DND-41 (cell line): ENCODE results near the gene ARIH1.
A peak's percentile ranks its signal among the peaks of the same experiment; 100 is the strongest.

Source experiments
- ATAC-seq: fragments of 200-7000 bp; cut with Tn5 transposase; 3 replicates; pipeline ENCODE4 v1.9.1; 2021; ENCODE audit warnings: low read depth; ENCODE audit not compliant: insufficient read depth
- DNase-seq: peaks from one replicate; pipeline ENCODE4 v3.0.0-alpha.2; 2020
- H2AFZ ChIP-seq: 2 replicates; pipeline ENCODE4 v1.6.0; 2012; ENCODE audit warnings: low read depth, low read length
- H3K27ac ChIP-seq: 2 replicates; pipeline ENCODE4 v1.5.1; 2012; ENCODE audit warnings: low read length, inconsistent platforms
- H3K27me3 ChIP-seq: fragments of 200-600 bp; sonication (generic); 2 replicates; pipeline ENCODE4 v1.6.0; 2012; ENCODE audit warnings: low read length, mild to moderate bottlenecking, inconsistent platforms; ENCODE audit not compliant: insufficient read depth, poor library complexity
- H3K36me3 ChIP-seq: 2 replicates; pipeline ENCODE4 v1.5.1; 2012; ENCODE audit warnings: low read length, inconsistent platforms; ENCODE audit not compliant: insufficient read depth
- H3K4me1 ChIP-seq: 2 replicates; pipeline ENCODE4 v1.5.1; 2012; ENCODE audit warnings: mild to moderate bottlenecking, low read length; ENCODE audit not compliant: insufficient read depth
- H3K4me2 ChIP-seq: 2 replicates; pipeline ENCODE4 v1.6.0; 2012; ENCODE audit warnings: mild to moderate bottlenecking, moderate library complexity, low read length, inconsistent platforms; ENCODE audit not compliant: insufficient read depth
- H3K4me3 ChIP-seq, 2 experiments: fragments of 200-600 bp in 1 of 2; shearing (Covaris generic) in 1 of 2; 2 replicates each; pipeline ENCODE4 v1.5.1; 2012 to 2016; ENCODE audit warnings: inconsistent platforms in 2 of 2, low read length in 2 of 2, mild to moderate bottlenecking in 2 of 2, low read depth in 1 of 2, moderate library complexity in 1 of 2
- H3K79me2 ChIP-seq: 2 replicates; pipeline ENCODE4 v1.6.0; 2012; ENCODE audit warnings: low read length, inconsistent platforms; ENCODE audit not compliant: insufficient read depth
- H3K9ac ChIP-seq: 2 replicates; pipeline ENCODE4 v1.6.0; 2012; ENCODE audit warnings: low read depth, mild to moderate bottlenecking, inconsistent platforms, low read length, moderate library complexity
- H3K9me3 ChIP-seq: 2 replicates; pipeline ENCODE4 v1.5.1; 2012; ENCODE audit warnings: low read length, moderate library complexity, mild to moderate bottlenecking, inconsistent platforms; ENCODE audit not compliant: insufficient read depth, severe bottlenecking
- H4K20me1 ChIP-seq: 2 replicates; pipeline ENCODE4 v1.6.0; 2012; ENCODE audit warnings: low read length; ENCODE audit not compliant: insufficient read depth
- CTCF ChIP-seq: IDR thresholded peaks from 2 replicates; pipeline ENCODE4 v1.5.1; 2012; ENCODE audit warnings: borderline replicate concordance, low read length, moderate library complexity, mild to moderate bottlenecking; ENCODE audit not compliant: poor library complexity, severe bottlenecking; ENCODE audit errors: extremely low read depth
- EZH2 ChIP-seq: IDR thresholded peaks from 3 replicates; pipeline ENCODE4 v1.6.1; 2012; ENCODE audit warnings: borderline replicate concordance, low read depth, mild to moderate bottlenecking, moderate library complexity, low read length, inconsistent platforms; ENCODE audit not compliant: severe bottlenecking

ARIH1 gene

GRCh38 chr15:72535911-72536310, 61.8 kb downstream of the ARIH1 start:
- Histone ChIP-seq H3K4me2 (peak overlapping the region; percentile 48; the same call in 1 of the 2 replicates), H3K9me3 (peaks cover 14% of the 10 kb centered on the region), H3K4me1 (peaks cover 49% of the 10 kb centered on the region), H3K27me3 (no peaks in the 10 kb centered on the region), H3K36me3 (peaks cover 16% of the 10 kb centered on the region; the same call in 1 of the 2 replicates), H3K9ac (peak overlapping the region; percentile 22; the same call in 1 of the 2 replicates), H4K20me1 (peaks cover 28% of the 10 kb centered on the region), H3K4me3 (no peak overlapping the region), H3K27ac (peak overlapping the region; percentile 33), H3K79me2 (peaks cover 81% of the 10 kb centered on the region), H2AFZ (no peak overlapping the region)
- DNase-seq (peak; percentile 11), ATAC-seq (peak; percentile 62)
- TF ChIP-seq EZH2 = no peak
- TF ChIP-seq CTCF = no peak

- peaks cover 16% of the 10 kb centered on the region for H3K9me3 ChIP-seq
- ATAC-seq (peak; percentile 59), DNase-seq (peak; percentile 14)
- peak overlapping the region; percentile 33 for H3K27ac ChIP-seq
- H3K79me2 ChIP-seq = peaks cover 82% of the 10 kb centered on the region
- peaks cover 28% of the 10 kb centered on the region for H4K20me1 ChIP-seq
- peak overlapping the region; percentile 48; the same call in 1 of the 2 replicates for H3K4me2 ChIP-seq
- H3K9ac ChIP-seq = peak overlapping the region; percentile 22; the same call in 1 of the 2 replicates
- H3K4me1 ChIP-seq = peaks cover 49% of the 10 kb centered on the region
- no peak overlapping the region for H3K4me3 ChIP-seq
- TF ChIP-seq CTCF (no peak), EZH2 (no peak)
- peaks cover 17% of the 10 kb centered on the region; the same call in 1 of the 2 replicates for H3K36me3 ChIP-seq
- no peak overlapping the region for H2AFZ ChIP-seq
- H3K27me3 ChIP-seq = no peaks in the 10 kb centered on the region
Observed at GRCh38 chr15:72536506-72536905, 62.4 kb downstream of the ARIH1 start.

GRCh38 chr15:72538931-72539330, 64.8 kb downstream of the ARIH1 start:
- Histone ChIP-seq H3K27ac (no peak overlapping the region), H2AFZ (no peak overlapping the region), H3K27me3 (no peaks in the 10 kb centered on the region), H3K9me3 (peaks cover 16% of the 10 kb centered on the region), H3K9ac (no peak overlapping the region), H3K4me2 (no peak overlapping the region), H3K4me3 (no peak overlapping the region), H3K36me3 (peaks cover 17% of the 10 kb centered on the region; the same call in 1 of the 2 replicates), H3K79me2 (peaks cover 82% of the 10 kb centered on the region), H4K20me1 (peaks cover 15% of the 10 kb centered on the region; the same call in 1 of the 2 replicates), H3K4me1 (peaks cover 33% of the 10 kb centered on the region)
- no peak for TF ChIP-seq CTCF
- no peak for TF ChIP-seq EZH2
- DNase-seq = no peak
- ATAC-seq = no peak
